Measurements from ENCODE around the gene SLC25A22. TPM values are rescaled to one million over a fixed set of nuclear protein-coding genes. Genes with fewer than 3 reads are reported as not detected.

Gene SLC25A22
- 2.2 TPM for total RNA-seq (ENCODE audit: insufficient read depth, low replicate concordance)

- peak; percentile 84 for DNase-seq (ENCODE audit: low spot score)
Observed at GRCh38 chr11:798093-798713, at the start of gene SLC25A22. Gene SLC25A22 (minus strand): TSS chr11:798281. CDS start chr11:795006, 3,275 bp downstream.

- no peak for DNase-seq (ENCODE audit: low spot score)
Observed at GRCh38 chr11:847876-848275, 49.8 kb upstream of the SLC25A22 start.

- no peak for DNase-seq (ENCODE audit: low spot score)
Observed at GRCh38 chr11:846496-847098, 48.5 kb upstream of the SLC25A22 start.

- peak; percentile 51 for DNase-seq (ENCODE audit: low spot score)
Observed at GRCh38 chr11:845872-846495, 47.9 kb upstream of the SLC25A22 start.

- peak; percentile 96 for DNase-seq (ENCODE audit: low spot score)
Observed at GRCh38 chr11:844693-845644, 46.9 kb upstream of the SLC25A22 start.

- DNase-seq (ENCODE audit: low spot score) = peak; percentile 97
Observed at GRCh38 chr11:843818-844692, 46.0 kb upstream of the SLC25A22 start.

GRCh38 chr11:843086-843734, 45.1 kb upstream of the SLC25A22 start:
- no peak for DNase-seq (ENCODE audit: low spot score)

GRCh38 chr11:842370-843002, 44.4 kb upstream of the SLC25A22 start, which contains the start of the genes POLR2L and TSPAN4:
Gene POLR2L (minus strand): TSS chr11:842529. CDS start chr11:842508, 21 bp downstream.
Gene TSPAN4 (plus strand): TSS chr11:842852. CDS start chr11:850305, 7,453 bp downstream.
- peak; percentile 90 for DNase-seq (ENCODE audit: low spot score)

- no peak for DNase-seq (ENCODE audit: low spot score)
Observed at GRCh38 chr11:841981-842369, 43.9 kb upstream of the SLC25A22 start.

- DNase-seq (ENCODE audit: low spot score) = no peak
Observed at GRCh38 chr11:839875-840617, 42.0 kb upstream of the SLC25A22 start.

GRCh38 chr11:839280-839623, 41.2 kb upstream of the SLC25A22 start:
- no peak for DNase-seq (ENCODE audit: low spot score)

- DNase-seq (ENCODE audit: low spot score) = no peak
Observed at GRCh38 chr11:838441-839279, 40.6 kb upstream of the SLC25A22 start.

GRCh38 chr11:837990-838307, 39.9 kb upstream of the SLC25A22 start:
- DNase-seq (ENCODE audit: low spot score) = no peak

- DNase-seq (ENCODE audit: low spot score) = no peak
Observed at GRCh38 chr11:837189-837989, 39.3 kb upstream of the SLC25A22 start.

GRCh38 chr11:836700-837099, 38.6 kb upstream of the SLC25A22 start:
- no peak for DNase-seq (ENCODE audit: low spot score)

- DNase-seq (ENCODE audit: low spot score) = no peak
Observed at GRCh38 chr11:836274-836673, 38.2 kb upstream of the SLC25A22 start.
